Measurements from ENCODE around the gene TXNL4B. TPM values are rescaled to one million over a fixed set of nuclear protein-coding genes. Genes with fewer than 3 reads are reported as not detected.

The TXNL4B gene
- total RNA-seq (2013), result 12.8 TPM
- 10 to 100 TPM in 1 of 3 donors, 1 to 10 TPM in 2; 6.4 to 10.9 (median 7.0) TPM for polyA plus RNA-seq
- 1.4 and 4.9 TPM in 2 replicates for polyA minus RNA-seq
- total RNA-seq, result 6.8 to 15.7 (median 12.3) reads per million in 11 experiments

GRCh38 chr16:72093448-72094265 is at the start of gene TXNL4B, which contains the start of gene DHX38:
TXNL4B (minus strand) TSS chr16:72093620; CDS start chr16:72090749, 2,871 bp downstream.
DHX38 (plus strand) TSS chr16:72093847; CDS start chr16:72096158, 2,311 bp downstream.
- H3K9me3 Mint-ChIP-seq, result no peaks in the 10 kb centered on the region
- DNase-seq, result peak; percentile 96 to 98 (median 96)
- Histone ChIP-seq H3K9me3 (replicated peaks in 1 of 2; ENCODE audit: control insufficient read depth in 1 of 2, insufficient read depth in 1 of 2, low read length in 2 of 2) (no peaks in the 10 kb centered on the region), H3K79me2 (ENCODE audit: insufficient read depth, low read length) (peaks cover 75% of the 10 kb centered on the region), H3K9ac (ENCODE audit: insufficient read depth, low read length, poor library complexity, severe bottlenecking) (peak within 1 kb of the TSS; percentile 90), H3K4me3 (replicated peaks in 1 of 3; ENCODE audit: low read depth in 2 of 3, low read length in 3 of 3) (peak within 1 kb of the TSS; percentile 75 to 100 (median 80)), H3K27me3 (ENCODE audit: control insufficient read depth in 2 of 2, insufficient read depth in 2 of 2, low read length in 2 of 2) (no peaks in the 10 kb centered on the region), H4K20me1 (ENCODE audit: insufficient read depth, low read length) (peaks cover 32% of the 10 kb centered on the region), H3K4me2 (replicated peaks; ENCODE audit: extremely low read depth, low read length, poor library complexity, severe bottlenecking) (peak within 1 kb of the TSS; percentile 90), H3K36me3 (replicated peaks in 1 of 2; ENCODE audit: control insufficient read depth in 1 of 2, insufficient read depth in 2 of 2, low read length in 2 of 2) (peaks cover 46 to 60% of the 10 kb centered on the region in 2 donors), H3K27ac (ENCODE audit: low read depth in 1 of 2, low read length in 2 of 2) (peak within 1 kb of the TSS; percentile 83 to 93), H2AFZ (ENCODE audit: insufficient read depth, low read depth, low read length, poor library complexity, severe bottlenecking) (peak within 1 kb of the TSS; percentile 90), H3K4me1 (ENCODE audit: control insufficient read depth in 1 of 2, insufficient read depth in 2 of 2, low read length in 2 of 2) (peaks cover 22 to 39% of the 10 kb centered on the region in 2 donors)
- under 1% methylated on average over 33 of the region's 43 CpGs for WGBS (ENCODE audit: insufficient coverage)
- peaks cover 35% of the 10 kb centered on the region for H3K4me1 Mint-ChIP-seq
- H3K4me3 Mint-ChIP-seq, result peak within 1 kb of the TSS; percentile 93 to 97
- intact Hi-C loops (cut with micrococcal nuclease), result loop anchor here in 1 of 2 donors (5.0 to 10.0 kb wide), 3 partner anchors 86 to 286 kb away; partner anchors contain the start of genes AP1G1, DHODH and IST1
- no peak for TF ChIP-seq CTCF (IDR thresholded peaks at IDR 0.05)
- peak within 1 kb of the TSS; percentile 91 to 98 (median 96) for H3K27ac Mint-ChIP-seq
- H3K36me3 Mint-ChIP-seq, result peaks cover 49 to 50% of the 10 kb centered on the region in 2 donors
- H3K27me3 Mint-ChIP-seq (ENCODE audit: low read depth in 3 of 3), result no peaks in the 10 kb centered on the region

GRCh38 chr16:72142476-72142875 is 49.1 kb upstream of the TXNL4B start:
- no CpG with 5 or more reads among the region's 1 CpG for WGBS (ENCODE audit: insufficient coverage)
- Histone ChIP-seq H3K27me3 (ENCODE audit: control insufficient read depth in 2 of 2, insufficient read depth in 2 of 2, low read length in 2 of 2) (no peaks in the 10 kb centered on the region), H3K9me3 (replicated peaks in 1 of 2; ENCODE audit: control insufficient read depth in 1 of 2, insufficient read depth in 1 of 2, low read length in 2 of 2) (no peaks in the 10 kb centered on the region), H4K20me1 (ENCODE audit: insufficient read depth, low read length) (no peaks in the 10 kb centered on the region), H3K4me2 (replicated peaks; ENCODE audit: extremely low read depth, low read length, poor library complexity, severe bottlenecking) (no peak overlapping the region), H3K79me2 (ENCODE audit: insufficient read depth, low read length) (no peaks in the 10 kb centered on the region), H2AFZ (ENCODE audit: insufficient read depth, low read depth, low read length, poor library complexity, severe bottlenecking) (no peak overlapping the region), H3K9ac (ENCODE audit: insufficient read depth, low read length, poor library complexity, severe bottlenecking) (no peak overlapping the region), H3K4me1 (ENCODE audit: control insufficient read depth in 1 of 2, insufficient read depth in 2 of 2, low read length in 2 of 2) (no peaks in the 10 kb centered on the region), H3K36me3 (replicated peaks in 1 of 2; ENCODE audit: control insufficient read depth in 1 of 2, insufficient read depth in 2 of 2, low read length in 2 of 2) (no peaks in the 10 kb centered on the region), H3K4me3 (replicated peaks in 1 of 3; ENCODE audit: low read depth in 2 of 3, low read length in 3 of 3) (no peak overlapping the region), H3K27ac (ENCODE audit: low read depth in 1 of 2, low read length in 2 of 2) (no peak overlapping the region)
- DNase-seq, result no peak
- intact Hi-C loops (cut with micrococcal nuclease), result no loop called here
- Mint-ChIP-seq H3K4me1 (no peaks in the 10 kb centered on the region), H3K36me3 (no peaks in the 10 kb centered on the region), H3K27ac (no peak overlapping the region), H3K27me3 (ENCODE audit: low read depth in 3 of 3) (peaks cover 0 to 2% (median 2%) of the 10 kb centered on the region in 3 donors), H3K9me3 (peaks cover 3 to 8% (median 5%) of the 10 kb centered on the region in 7 donors), H3K4me3 (no peak overlapping the region)
- TF ChIP-seq CTCF (IDR thresholded peaks at IDR 0.05), result no peak

Measured in CD14-positive monocyte (primary cell).